ENCODE results near the gene FLOT1.

Gene FLOT1

GRCh38 chr6:30744054-30744805, 1.7 kb upstream of the FLOT1 start, which contains the start of gene IER3 (continued):
- TF ChIP-seq ZSCAN18 (tag by site-specific recombination; IDR thresholded peaks at IDR 0.05) = no peak
- TF ChIP-seq ZNF660 (tag by site-specific recombination; IDR thresholded peaks at IDR 0.05) = peak; percentile 49
- TF ChIP-seq ZSCAN30 (tag by site-specific recombination; IDR thresholded peaks at IDR 0.05) = peak; percentile 67
- TF ChIP-seq REPIN1 (tag by site-specific recombination; IDR thresholded peaks at IDR 0.05; ENCODE audit: low read depth) = no peak
- peak; percentile 14; the same call in 1 of the 2 replicates for TF ChIP-seq ZNF600 (tag by site-specific recombination; IDR thresholded peaks at IDR 0.05)
- TF ChIP-seq ZNF146 (tag by site-specific recombination; IDR thresholded peaks at IDR 0.05) = no peak
- TF ChIP-seq ZNF214 (tag by site-specific recombination; IDR thresholded peaks at IDR 0.05; ENCODE audit: borderline replicate concordance) = no peak
- no peak for TF ChIP-seq ZNF513 (tag by site-specific recombination; IDR thresholded peaks at IDR 0.05)
- no peak for TF ChIP-seq ZNF223 (tag by site-specific recombination; IDR thresholded peaks at IDR 0.05)
- no peak for TF ChIP-seq ZNF510 (tag by site-specific recombination; IDR thresholded peaks at IDR 0.05; ENCODE audit: insufficient replicate concordance)
- no peak for TF ChIP-seq ZNF24 (tag by site-specific recombination; IDR thresholded peaks at IDR 0.05)
- TF ChIP-seq ZBTB8A (tag by site-specific recombination; IDR thresholded peaks at IDR 0.05) = peak; percentile 98
- TF ChIP-seq, protein P1, sequence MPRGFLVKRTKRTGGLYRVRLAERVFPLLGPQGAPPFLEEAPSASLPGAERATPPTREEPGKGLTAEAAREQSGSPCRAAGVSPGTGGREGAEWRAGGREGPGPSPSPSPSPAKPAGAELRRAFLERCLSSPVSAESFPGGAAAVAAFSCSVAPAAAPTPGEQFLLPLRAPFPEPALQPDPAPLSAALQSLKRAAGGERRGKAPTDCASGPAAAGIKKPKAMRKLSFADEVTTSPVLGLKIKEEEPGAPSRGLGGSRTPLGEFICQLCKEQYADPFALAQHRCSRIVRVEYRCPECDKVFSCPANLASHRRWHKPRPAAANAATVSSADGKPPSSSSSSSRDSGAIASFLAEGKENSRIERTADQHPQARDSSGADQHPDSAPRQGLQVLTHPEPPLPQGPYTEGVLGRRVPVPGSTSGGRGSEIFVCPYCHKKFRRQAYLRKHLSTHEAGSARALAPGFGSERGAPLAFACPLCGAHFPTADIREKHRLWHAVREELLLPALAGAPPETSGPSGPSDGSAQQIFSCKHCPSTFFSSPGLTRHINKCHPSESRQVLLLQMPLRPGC (tag by site-specific recombination; IDR thresholded peaks at IDR 0.05) = peak; percentile 88
- no peak for TF ChIP-seq ZNF292 (tag by site-specific recombination; IDR thresholded peaks at IDR 0.05; ENCODE audit: borderline replicate concordance, low read depth)
- 0 out of 2 replicates have a peak, but pooled peaks have one; percentile 60 for TF ChIP-seq KLF7 (tag by site-specific recombination; IDR thresholded peaks at IDR 0.05; ENCODE audit: borderline replicate concordance)
- TF ChIP-seq ZNF596 (tag by site-specific recombination; IDR thresholded peaks at IDR 0.05) = no peak
- TF ChIP-seq ZBTB21 (tag by site-specific recombination; IDR thresholded peaks at IDR 0.05) = 0 out of 2 replicates have a peak, but pooled peaks have one; percentile 10
- peak; percentile 69 for TF ChIP-seq ZNF692 (tag by site-specific recombination; IDR thresholded peaks at IDR 0.05)
- peak; percentile 64; the same call in 1 of the 2 replicates for TF ChIP-seq ZNF610 (tag by site-specific recombination; IDR thresholded peaks at IDR 0.05; ENCODE audit: borderline replicate concordance)
